ENCODE measurements around the gene ACTL6B.

The ACTL6B gene

GRCh38 chr7:100687751-100688300 lies 31.6 kb upstream of the ACTL6B start:
- no peak overlapping the region for H3K4me3 ChIP-seq (ENCODE audit: low read depth, low read length)
- CTCF ChIA-PET, result interaction anchor here (0.8 to 8.2 kb wide), 6 partner anchors 8 to 218 kb away, joined by 3 to 180 read pairs (median 40); partner anchors contain the start of genes POP7 and SLC12A9
- no peak for DNase-seq (ENCODE audit: low read depth, low spot score)
- POLR2A ChIA-PET, result no interaction called here
- no peak for TF ChIP-seq CTCF (IDR thresholded peaks at IDR 0.05; ENCODE audit: insufficient read depth, low read length, missing control alignments)

GRCh38 chr7:100687261-100687660 lies 31.0 kb upstream of the ACTL6B start:
- no peak for TF ChIP-seq CTCF (IDR thresholded peaks at IDR 0.05; ENCODE audit: insufficient read depth, low read length, missing control alignments)
- ChIA-PET POLR2A (no interaction called here), CTCF (interaction anchor here (0.8 to 8.2 kb wide), 6 partner anchors 7 to 218 kb away, joined by 3 to 180 read pairs (median 40); partner anchors contain the start of genes POP7 and SLC12A9)
- H3K4me3 ChIP-seq (ENCODE audit: low read depth, low read length), result no peak overlapping the region
- DNase-seq (ENCODE audit: low read depth, low spot score), result no peak

- ChIA-PET POLR2A (no interaction called here), CTCF (interaction anchor here (7.9 kb wide), 1 partner anchor 165 kb away, joined by 76 read pairs; the partner anchor contains the start of gene SLC12A9)
- DNase-seq (ENCODE audit: low read depth, low spot score), result no peak
- no peak for TF ChIP-seq CTCF (IDR thresholded peaks at IDR 0.05; ENCODE audit: insufficient read depth, low read length, missing control alignments)
- H3K4me3 ChIP-seq (ENCODE audit: low read depth, low read length), result no peak overlapping the region
Observed at GRCh38 chr7:100686822-100687211, 30.6 kb upstream of the ACTL6B start.

GRCh38 chr7:100686201-100686821 lies 30.1 kb upstream of the ACTL6B start:
- no peak overlapping the region for H3K4me3 ChIP-seq (ENCODE audit: low read depth, low read length)
- CTCF ChIA-PET, result interaction anchor here (7.9 kb wide), 1 partner anchor 165 kb away, joined by 76 read pairs; the partner anchor contains the start of gene SLC12A9
- TF ChIP-seq CTCF (IDR thresholded peaks at IDR 0.05; ENCODE audit: insufficient read depth, low read length, missing control alignments), result no peak
- no peak for DNase-seq (ENCODE audit: low read depth, low spot score)
- POLR2A ChIA-PET, result no interaction called here

GRCh38 chr7:100685631-100686145 lies 29.4 kb upstream of the ACTL6B start:
- no peak overlapping the region for H3K4me3 ChIP-seq (ENCODE audit: low read depth, low read length)
- ChIA-PET POLR2A (interaction anchor here (0.8 to 1.8 kb wide), 2 partner anchors 7 to 142 kb away, joined by 4 to 7 read pairs; partner anchors contain the start of gene EPHB4), CTCF (interaction anchor here (1.0 to 7.9 kb wide), 2 partner anchors 20 to 166 kb away, joined by 3 to 76 read pairs; partner anchors contain the start of genes POP7 and SLC12A9)
- DNase-seq (ENCODE audit: low read depth, low spot score), result no peak
- TF ChIP-seq CTCF (IDR thresholded peaks at IDR 0.05; ENCODE audit: insufficient read depth, low read length, missing control alignments), result no peak

DNA sequence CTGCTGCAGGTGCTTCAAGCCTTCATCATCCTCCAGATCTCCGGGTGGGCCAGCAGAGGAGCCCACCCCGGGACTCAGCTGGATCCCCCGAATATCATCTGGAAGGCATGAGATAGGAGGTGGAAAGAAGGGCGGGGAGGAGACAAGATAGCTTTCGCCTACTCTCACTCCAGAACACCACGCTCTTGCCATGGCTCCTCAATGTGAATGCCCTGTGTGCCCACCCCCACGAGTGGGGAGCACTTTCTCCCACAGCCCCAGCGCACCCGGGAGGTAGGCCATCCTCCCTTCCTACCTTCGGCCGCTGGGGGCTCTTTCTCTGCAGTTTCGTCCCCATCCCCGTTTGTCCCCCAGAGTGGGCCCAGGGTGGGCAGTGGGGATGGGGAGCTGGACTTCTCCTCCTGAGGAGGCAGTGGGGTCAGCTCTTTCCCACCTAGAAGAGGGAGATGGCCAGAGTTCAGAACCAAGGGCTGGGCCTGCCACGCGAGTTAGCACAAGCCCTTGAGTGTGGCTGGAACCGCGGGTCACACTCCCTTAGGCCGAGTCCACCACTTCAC lies 28.9 kb upstream of the ACTL6B start:
- ChIA-PET POLR2A (interaction anchor here (0.8 to 1.8 kb wide), 2 partner anchors 8 to 142 kb away, joined by 4 to 7 read pairs; partner anchors contain the start of gene EPHB4), CTCF (interaction anchor here (0.9 to 1.0 kb wide), 2 partner anchors 21 to 167 kb away, joined by 3 to 4 read pairs; partner anchors contain the start of genes POP7 and SLC12A9)
- no peak for TF ChIP-seq CTCF (IDR thresholded peaks at IDR 0.05; ENCODE audit: insufficient read depth, low read length, missing control alignments)
- DNase-seq (ENCODE audit: low read depth, low spot score), result no peak
- H3K4me3 ChIP-seq (ENCODE audit: low read depth, low read length), result no peak overlapping the region
